Stimulated activated CD4-positive, alpha-beta T cell treated with anti-CD3 and anti-CD28 coated beads, Interleukin-4, amount 100 ng/mL, for 1 hour (primary cell): ENCODE results near the gene C16orf74.

Source experiments
- DNase-seq: peaks from one replicate; pipeline ENCODE4 v3.0.0-alpha.2; 2020

Gene C16orf74

DNA sequence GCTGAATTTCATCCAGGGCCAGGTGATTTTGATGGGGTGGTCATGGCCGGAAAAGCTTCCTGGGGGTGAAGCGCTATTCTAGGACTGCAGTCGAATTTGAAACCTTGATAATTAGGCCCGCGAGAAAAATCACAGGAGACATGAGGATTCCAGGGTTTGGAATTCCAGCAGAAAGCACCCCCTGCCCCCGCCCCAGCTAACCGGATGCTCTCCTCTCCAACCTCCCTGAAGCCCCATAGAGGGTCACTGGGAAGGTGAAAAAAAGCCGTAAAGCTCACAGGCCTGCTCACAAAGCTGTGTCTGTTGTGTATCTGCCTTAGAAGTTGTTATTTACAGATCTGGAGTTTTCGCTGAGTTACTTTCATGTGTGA lies 61.0 kb downstream of the C16orf74 start:
- DNase-seq, result no peak

DNA sequence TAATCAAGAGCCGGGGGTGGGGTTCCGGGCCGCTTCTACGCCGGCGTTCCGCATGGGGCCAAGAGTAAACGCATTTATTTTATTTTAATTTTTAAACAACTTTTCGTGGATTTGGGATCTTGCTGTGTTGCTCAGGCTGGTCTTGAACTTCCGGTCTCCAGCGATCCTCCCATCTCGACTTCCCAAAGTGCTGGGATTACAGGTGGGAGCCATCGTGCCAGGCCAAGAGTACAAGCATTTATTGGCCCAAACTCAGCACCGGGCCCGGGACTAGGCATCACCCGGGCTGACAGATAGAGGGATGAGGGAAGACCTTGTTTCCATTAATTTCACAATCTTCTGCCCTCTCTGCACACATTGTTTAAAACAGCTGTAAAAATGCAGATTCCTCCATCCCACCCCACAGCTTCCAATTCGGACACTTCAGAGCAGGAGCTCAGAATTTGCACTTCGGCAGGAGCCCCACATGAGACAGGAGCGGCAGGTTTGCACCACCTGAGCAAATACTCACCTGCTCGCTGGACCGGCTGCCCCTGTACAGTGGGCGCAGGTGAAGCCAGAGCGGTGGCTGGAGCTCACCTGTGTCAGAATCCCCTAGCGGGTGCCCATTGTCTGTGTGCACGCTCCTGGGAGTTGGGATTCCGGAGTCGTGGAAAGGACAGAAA lies 61.5 kb downstream of the C16orf74 start:
- DNase-seq, result no peak

DNA sequence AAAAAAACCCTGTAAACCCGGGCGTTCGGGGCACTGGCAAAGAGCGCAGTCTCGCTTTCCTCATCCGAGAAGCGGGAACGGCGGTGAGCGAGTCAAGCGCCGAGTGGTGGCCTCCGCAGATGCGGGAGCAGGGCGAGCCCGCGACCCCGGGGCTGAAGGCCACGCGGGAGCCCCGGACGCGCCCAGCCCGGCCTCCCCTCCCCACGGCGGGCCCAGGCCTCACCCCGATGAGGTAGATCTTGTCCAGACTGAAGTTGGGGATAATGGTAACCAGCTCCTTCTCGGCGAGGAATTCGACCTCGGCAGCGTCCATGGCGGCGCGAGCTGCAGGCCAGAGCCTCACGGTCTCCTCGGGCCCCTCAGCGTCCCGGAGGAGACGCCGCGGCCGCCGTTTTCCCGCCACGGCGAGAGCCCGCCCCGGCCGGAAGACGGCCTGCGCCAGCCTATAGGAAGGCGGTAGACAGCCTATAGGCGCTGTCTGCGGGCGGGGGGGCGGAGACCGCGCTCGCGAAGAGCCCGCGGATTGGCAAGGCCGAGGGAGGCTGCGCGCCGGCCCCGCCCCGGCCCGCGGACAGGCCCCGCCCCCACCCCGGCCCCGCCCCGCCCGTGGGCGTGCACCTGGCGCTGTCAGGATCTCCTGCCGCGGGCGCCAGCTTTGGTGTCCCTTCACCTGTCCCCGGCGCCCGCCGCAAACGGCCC lies 62.2 kb downstream of the C16orf74 start, which contains the start of gene GINS2:
TSS of gene GINS2 (minus strand) at position 369 of the 699 bp plus-strand sequence. CDS start at position 313, 56 bp downstream.
- peak; percentile 90 for DNase-seq

DNA sequence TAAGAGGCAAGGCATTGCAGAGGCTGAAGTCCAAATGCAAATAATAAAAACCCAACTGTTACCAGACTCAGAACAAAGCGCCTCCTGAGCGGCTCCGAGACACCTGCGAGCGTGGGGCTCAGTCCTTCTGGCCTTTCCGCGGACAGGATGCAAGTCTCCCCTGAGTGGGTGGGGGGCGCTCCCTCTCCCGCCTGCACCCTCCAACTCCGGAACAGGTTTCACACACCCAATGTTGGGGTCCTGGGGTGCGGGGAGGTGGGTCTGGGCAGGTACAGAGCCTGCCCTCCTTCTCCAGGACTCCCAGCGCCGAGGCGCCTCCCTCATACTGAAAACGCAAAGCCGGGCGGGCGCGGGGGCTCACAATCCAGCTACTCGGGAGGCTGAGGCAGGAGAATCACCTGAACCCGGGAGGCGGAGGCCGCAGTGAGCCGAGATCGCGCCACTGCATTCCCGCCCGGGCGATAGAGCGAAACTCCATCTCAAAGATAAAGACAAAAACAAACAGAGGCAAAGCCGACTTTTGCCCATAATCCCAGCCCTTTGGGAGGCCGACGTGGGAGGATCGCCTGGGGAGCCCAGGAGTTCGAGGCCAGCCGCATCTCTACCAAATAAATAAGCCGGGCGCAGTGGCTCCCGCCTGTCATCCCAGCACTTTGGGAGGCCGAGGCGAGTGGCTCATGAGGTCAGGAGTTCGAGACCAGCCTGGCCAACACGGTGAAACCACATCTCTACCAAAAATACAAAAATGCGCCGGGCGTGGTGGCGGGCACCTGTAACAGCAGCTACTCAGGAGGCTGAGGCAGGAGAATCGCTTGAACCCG lies 63.0 kb downstream of the C16orf74 start:
- DNase-seq, result peak; percentile 7

DNA sequence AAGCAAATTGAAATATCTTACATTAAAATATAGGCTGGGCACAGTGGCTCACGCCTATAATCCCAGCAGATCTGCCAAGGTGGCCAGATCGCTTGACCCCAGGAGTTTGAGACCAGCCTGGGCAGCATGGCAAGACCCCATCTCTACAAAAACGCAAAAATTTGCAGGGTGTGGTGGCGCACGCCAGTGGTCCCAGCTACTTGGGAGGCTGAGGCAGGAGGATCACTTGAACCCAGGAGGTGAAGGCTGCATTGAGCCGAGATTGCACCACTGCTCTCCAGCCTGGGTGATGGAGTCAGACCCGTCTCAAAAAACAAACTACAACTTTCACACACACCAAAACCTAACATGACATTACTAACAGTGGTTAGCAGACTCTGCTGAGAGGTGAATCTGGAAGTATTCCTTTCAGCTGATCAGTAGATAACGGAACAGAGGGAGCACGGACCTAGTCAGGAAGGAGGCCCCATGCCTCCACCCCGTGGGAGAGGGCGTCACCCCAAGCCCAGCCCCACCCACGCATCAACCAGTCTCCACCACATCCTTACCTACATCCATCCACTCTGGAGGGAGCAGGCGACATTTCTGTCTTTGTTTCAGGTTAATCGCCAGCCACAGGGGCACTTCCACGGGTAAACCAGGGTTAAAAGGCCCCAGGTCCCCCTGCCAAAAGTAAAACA lies 63.8 kb downstream of the C16orf74 start:
- no peak for DNase-seq

DNA sequence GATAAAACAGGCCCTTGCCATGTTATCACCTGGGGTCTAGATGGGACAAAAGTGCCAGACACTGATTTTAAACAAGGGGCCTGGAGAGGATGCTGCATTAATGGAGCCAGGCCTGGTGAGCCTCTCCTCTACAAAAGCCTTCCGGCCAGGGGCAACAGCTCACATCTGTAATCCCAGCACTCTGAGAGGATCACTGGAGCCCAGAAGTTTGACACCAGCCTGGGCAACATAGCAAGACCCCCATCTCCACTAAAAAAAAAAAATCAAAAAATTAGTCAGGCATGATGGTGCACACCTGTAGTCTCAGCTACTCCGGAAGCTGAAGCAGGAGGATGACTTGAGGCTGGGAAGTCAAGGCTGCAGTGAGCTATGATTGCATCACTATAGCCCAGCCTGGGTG lies 65.6 kb downstream of the C16orf74 start:
- no peak for DNase-seq

DNA sequence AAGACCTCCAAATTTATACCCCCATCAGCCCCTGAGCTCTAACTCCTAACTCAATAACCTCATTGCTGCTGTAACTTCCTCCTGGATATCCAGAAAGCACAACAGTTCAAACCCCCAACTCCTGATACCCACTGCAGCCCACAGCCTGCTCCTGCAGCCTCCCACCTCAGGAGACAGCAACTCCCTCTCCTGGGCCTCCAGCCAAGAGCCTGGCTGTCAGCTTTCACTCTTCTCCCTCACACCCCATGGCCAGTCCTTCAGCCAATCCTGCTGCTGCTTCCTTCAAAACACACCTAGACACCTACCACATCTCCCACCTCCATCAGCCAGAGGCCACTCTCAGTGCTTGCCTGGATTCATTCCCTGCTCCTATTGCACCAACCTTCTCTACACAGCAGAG lies 67.5 kb downstream of the C16orf74 start:
- no peak for DNase-seq

DNA sequence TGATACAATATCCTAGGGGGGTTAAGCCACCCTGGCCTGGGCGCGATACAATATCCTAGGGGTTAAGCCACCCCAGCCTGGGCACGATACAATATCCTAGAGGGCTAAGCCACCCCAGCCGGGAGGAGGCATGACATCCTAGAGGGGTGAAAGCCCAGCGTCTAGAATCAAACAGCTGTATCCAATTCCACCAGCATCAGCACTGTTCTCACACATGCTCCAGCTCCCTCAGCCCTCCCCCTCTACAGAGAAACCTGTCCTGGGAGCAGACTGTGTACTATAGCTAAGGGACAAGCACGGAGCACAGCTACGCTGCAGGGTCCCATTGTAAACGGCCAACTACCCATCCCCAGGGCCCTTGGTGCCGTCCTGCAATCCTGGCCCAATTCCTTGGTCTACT lies 68.4 kb downstream of the C16orf74 start:
- DNase-seq, result no peak

DNA sequence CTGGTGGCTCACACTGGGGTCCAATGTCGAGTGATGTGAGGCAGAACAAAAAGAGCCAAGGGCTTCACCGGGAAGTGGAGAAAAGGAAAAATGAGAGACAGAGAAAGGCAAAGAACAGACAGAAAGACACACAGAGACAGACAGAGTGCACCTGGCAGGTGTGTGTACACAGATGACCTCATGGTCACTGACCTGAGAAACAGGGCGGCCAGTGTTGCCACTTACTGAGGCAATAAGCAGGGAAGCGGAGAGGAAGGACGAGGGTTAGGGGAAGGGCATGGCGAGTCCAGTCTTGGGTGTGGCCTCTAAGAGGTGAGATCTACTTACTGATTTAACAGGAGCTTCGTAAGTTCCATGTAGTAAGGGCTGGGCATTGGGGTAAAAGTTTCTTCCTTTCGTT lies 69.6 kb downstream of the C16orf74 start:
- no peak for DNase-seq

DNA sequence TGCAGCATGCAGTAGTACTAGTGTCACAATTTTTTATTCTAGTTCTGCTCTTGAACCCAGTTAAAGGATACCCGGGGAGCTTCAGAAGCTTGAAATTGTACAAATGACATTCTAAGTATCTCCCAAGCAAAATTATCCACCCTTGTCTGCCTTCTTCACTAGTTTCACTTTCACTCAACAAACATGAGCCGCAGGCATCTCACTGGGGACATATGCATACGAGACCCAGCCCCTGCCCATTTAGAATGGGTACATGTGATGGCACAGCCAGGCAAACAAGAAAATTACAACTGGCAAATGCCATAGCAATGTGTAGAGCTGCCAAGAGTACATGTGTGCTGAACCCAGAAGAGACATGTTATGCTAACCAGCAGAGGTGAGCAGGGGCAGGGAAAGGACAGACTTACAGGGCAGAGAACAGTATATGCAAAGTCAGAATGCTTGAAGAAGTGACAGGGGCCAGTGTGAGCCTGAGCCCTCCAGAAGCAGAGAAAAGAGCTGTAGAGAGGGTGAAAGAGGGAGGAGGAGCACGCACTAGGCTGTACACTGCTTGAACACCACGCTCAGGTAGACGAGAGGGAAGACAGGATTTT lies 70.4 kb downstream of the C16orf74 start:
- DNase-seq, result no peak

DNA sequence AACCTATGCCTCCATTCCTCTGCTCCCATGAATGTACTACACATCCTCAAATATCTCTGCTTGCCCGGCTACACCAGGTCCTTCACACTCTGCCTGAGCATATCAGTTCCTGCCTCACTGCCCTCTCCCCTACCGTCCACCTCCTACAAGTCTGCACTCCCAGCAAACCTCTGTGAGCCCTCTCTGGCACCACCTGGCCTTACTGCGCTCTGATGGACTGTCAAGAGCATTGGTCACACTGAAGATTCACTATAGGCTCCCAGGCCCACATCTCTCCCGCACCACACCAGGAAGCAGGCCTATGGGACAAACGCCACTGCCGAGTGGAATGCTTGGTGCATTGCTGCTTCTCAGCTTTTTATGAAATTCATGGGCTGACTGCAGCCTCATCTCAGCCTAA lies 71.0 kb downstream of the C16orf74 start:
- no peak for DNase-seq

DNA sequence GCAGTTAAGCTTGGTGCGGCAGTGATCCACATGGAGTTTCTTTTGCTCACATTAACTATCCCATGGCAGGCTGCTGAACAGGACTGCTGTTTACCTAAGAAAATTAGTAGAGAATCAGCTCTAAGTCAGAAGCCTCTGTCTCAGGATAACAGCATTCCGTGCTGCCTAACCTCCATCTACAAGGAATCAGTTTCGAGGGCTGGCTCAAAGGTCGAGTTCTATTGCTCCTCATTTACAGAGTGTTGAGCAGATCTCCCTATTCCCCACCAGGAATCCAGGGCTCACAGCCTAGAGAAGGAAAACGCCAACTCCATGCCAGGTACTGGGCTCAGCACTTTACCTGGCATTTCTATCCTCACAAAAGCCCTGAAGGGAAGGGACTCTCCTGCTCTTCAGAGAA lies 72.1 kb downstream of the C16orf74 start:
- no peak for DNase-seq

DNA sequence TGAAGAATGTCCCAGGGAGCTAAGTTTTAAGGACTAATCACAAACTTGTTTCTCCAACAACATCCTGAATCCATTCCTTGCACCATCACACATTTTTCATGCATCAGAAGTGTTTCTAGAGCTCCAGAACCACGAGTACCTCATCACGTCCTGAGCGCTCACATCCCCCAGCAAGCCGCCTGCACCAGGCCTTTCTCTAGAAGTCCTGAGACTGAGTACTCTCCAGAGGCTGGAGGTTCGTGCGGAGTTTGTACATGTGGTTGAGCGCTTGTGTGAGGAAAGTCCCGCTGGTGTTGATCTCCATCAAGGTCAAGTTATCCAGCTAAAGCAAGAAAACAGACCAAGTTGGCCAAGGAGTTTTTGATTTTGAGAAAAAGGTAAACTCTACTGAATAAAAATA lies 72.9 kb downstream of the C16orf74 start:
- DNase-seq, result no peak

DNA sequence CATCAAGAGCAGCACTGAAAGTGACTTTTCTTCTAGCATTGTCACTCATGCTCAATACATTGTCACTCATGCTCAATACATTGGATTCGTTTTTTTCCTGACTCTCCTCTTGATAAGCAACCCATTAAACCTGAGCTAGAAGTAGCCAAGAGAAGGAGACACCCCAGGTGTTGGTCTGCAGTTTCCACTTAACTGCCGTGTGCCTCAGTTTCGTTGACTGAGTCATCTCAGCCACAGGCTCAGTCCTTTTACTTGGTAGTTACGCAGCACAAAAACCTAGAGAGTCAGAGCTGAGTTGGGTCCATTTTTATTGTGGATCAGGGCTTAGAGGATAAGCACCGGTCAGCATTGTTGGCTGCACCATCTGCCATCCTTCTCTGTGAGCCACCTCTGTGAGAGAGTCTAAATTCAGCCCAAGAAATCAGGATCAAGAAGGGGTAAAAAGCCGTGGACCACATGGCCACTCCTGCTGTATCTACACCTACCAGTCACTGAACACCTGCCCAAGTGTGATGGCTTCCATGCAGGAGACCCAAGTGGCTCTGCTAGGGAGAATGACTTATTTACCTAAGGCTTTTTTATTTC lies 73.4 kb downstream of the C16orf74 start:
- no peak for DNase-seq

DNA sequence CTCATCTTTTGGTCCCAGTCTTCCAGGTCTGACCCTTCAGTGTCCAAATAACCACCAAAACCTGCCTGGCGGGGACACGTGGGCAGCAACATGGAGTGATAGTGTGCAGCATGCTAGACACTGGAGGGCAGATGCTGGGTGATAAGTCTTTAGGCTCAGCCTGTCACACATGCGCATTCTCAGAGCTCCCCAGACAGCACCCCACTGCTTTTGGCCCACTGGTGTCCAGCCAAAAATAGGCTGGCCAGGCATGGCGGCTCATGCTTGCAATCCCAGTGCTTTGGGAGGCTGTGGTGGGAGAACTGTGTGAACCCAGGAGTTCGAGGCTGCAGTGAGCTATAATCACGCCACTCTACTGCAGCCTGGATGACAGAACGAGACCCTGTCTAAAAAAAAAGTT lies 74.4 kb downstream of the C16orf74 start:
- no peak for DNase-seq

DNA sequence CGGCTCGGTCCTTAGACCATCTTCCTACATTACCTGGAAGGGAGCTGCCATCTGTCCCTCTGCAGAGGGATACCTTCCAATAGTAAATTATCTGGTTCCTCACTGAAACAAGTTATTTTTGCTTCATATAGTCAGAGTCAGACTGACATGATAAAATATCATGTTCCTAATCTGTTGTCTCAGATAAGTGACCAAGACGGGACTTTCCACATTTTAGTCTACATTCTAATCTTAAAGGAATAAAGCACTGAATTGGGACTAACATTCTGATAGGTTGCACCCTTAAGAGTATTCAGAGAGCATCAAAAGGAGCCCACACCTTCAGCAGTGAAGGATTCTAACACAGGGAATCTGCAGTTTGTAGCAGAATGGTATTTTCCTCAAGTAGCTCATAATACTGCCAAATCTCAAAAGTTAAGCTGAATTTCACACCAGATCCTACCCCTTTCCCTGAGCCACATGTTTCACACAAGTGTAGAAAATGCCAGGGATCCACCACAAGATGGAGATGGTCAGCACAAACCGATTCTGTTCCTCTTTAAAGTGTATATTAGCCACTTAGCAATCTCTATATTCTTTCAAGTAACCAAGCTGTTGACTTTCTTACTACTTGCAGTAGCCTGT lies 75.5 kb downstream of the C16orf74 start:
- no peak for DNase-seq

DNA sequence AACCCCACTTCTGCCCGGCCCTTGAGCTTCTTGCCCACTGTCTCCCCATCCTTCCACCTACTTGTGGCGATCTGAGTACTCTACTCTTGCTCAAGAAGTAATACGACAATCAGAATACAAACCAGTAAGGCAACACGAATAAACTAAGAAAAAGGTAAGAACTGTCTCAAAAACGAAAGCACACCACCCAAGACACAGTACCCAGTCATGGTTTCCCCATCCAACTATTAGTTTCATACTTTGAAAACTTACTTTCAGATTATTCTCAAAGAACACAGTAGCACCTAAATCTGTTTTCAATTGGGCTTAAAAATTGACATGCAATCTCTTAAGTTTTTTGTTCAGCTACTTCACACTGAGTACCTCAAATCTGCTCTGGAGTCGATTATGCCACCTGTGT lies 76.1 kb downstream of the C16orf74 start:
- no peak for DNase-seq

DNA sequence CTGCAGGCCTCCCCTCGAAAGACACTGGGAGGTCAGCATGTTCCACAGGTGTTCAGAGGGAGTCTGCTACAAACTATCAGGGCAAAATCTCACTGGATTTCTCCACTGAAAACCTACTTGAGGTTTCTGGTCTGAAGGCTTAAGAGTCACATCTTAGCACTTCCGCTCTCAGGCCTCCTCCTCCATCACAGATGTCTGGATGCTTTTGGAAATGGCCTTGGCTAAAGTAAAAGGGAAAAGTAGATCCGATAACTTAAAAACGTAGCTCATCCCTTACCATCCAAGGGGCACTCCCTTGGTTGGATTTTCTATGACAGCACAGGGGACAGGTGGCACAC lies 76.5 kb downstream of the C16orf74 start:
- DNase-seq, result no peak

DNA sequence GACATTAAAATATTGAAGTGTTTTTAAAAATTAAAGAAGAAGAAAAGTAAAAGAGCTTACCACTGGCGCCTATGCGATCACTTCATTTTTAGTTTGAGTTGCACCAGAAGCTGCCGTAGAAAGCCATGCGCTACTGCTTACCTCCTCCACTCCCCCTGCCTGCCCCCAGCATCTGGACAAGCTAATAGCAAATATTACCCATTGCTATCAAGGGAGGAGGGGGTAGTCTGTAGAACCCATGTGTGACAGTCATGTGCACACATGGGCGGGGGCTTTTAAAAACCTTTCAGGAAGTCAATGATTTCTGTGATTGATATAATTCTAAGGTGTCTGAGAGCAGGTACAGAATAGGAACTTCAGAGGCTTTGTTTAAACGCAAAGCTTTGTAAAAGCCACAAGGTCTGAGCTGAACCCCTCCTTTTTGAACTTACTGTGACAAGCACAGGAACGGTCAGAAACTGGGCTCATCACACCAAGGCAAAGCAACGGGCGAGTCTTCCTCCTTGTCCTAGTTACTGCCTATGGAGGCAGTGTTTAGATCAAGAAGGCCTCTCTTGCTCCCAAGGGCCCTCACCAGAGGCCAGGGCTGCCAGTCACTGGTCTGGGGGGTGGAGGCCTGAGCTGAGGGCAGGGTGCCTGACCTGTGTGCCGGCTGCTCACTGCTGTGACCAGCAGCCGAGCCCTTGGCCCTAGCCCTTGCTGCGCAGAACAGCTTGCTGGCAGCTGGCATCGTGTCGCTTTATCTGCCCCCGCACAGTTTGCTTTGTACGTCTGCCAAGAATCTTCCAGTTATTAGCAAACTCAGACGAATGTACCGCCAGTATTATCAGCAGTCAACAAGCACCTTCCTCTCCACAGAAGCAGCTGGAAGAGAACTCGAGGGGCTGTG lies 77.1 kb downstream of the C16orf74 start:
- DNase-seq, result no peak

DNA sequence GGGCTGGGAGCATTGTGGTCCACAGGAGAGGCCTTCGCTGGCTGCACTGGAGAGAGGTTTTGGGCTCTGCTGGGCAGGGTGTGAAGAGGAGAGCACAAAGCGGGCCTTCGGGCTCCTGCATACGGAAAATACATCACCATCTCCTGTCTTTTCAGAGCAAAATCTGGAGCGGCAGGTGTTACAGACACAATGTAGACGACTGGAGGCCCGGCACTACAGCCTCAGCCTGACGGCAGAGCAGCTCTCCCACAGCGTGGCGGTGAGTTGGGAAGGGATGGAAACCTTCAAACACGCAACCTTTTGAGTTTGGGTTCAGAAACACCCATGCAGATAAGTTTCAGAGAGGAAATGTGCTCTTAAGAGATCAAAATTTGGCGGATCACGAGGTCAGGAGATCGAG lies 80.1 kb downstream of the C16orf74 start:
- DNase-seq, result no peak
